ENCODE results near the gene C6orf47. TPM values are rescaled to one million over a fixed set of nuclear protein-coding genes. Genes with fewer than 3 reads are reported as not detected.

Gene C6orf47
- total RNA-seq, 2 experiments from 2014 or later: 8.8 to 9.0 TPM

GRCh38 chr6:31693535-31693934 lies 33.0 kb upstream of the C6orf47 start:
- no peak overlapping the region for H3K27ac Mint-ChIP-seq
- CTCF ChIA-PET: interaction anchor here (2.3 kb wide), 1 partner anchor 12 kb away, joined by 6 read pairs; the partner anchor contains the start of gene LY6G5C
- no peak for DNase-seq

DNA sequence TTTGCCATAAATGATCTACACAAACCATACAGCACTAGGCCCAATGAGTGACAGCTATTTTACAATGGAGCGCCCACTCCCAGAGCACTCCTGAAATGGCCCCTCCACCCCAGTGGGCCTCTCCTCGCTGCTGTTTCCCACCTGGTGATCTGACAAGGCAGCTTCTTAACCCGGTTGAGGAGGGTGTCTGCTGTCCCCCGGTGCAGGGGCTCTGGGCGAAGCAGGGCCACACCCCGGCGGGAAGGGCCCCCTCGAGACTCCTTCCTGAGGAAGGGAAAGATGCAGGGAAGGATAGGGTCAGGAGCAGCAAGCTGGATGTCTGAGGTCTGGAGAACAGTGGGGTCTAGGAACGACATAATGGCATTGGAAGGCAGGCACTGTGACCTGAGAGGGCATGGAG lies 32.3 kb upstream of the C6orf47 start:
- no peak for DNase-seq
- Mint-ChIP-seq H3K27ac (no peak overlapping the region), H3K36me3 (ENCODE audit: low read depth) (peaks cover 19% of the 10 kb centered on the region), H3K27me3 (ENCODE audit: low read depth) (no peaks in the 10 kb centered on the region), H3K4me1 (ENCODE audit: low read depth) (peaks cover 10% of the 10 kb centered on the region), H3K9me3 (no peaks in the 10 kb centered on the region), H3K4me3 (no peak overlapping the region)
- intact Hi-C loops (cut with micrococcal nuclease): no loop called here
- CTCF ChIA-PET: no interaction called here

More at GRCh38 chr6:31693535-31693934, 33.0 kb upstream of the C6orf47 start:
- Mint-ChIP-seq H3K4me3 (no peak overlapping the region), H3K27me3 (ENCODE audit: low read depth) (no peaks in the 10 kb centered on the region), H3K36me3 (ENCODE audit: low read depth) (peaks cover 20% of the 10 kb centered on the region), H3K9me3 (no peaks in the 10 kb centered on the region), H3K4me1 (ENCODE audit: low read depth) (peaks cover 12% of the 10 kb centered on the region)
- intact Hi-C loops (cut with micrococcal nuclease): no loop called here

DNA sequence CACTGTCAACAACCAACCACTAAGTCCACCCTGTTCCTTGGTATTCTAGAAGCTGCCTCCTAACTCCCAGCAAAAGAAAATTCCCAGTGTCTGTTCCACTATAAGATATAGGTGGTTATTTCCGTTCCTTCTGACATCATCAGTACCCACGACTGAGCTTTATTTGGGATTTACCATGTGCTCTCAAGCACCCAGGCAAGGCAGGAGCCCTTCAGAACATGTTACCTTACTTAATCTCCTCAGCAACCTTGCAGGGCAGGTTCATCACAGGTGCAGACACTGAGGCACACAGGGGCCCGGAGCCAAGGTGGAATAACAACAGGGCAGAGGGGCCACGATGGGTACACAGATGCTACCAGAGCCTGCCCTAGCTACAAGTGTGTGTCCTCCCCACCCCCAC lies 31.8 kb upstream of the C6orf47 start:
- no peak overlapping the region for H3K4me3 Mint-ChIP-seq
- DNase-seq: no peak
- H3K27ac Mint-ChIP-seq: no peak overlapping the region
- no peaks in the 10 kb centered on the region for H3K9me3 Mint-ChIP-seq
- H3K27me3 Mint-ChIP-seq (ENCODE audit: low read depth): no peaks in the 10 kb centered on the region
- peaks cover 5% of the 10 kb centered on the region for H3K4me1 Mint-ChIP-seq (ENCODE audit: low read depth)
- CTCF ChIA-PET: no interaction called here
- intact Hi-C loops (cut with micrococcal nuclease): no loop called here
- H3K36me3 Mint-ChIP-seq (ENCODE audit: low read depth): peaks cover 15% of the 10 kb centered on the region

- CTCF ChIA-PET: interaction anchor here (0.9 kb wide), 1 partner anchor 19 kb away, joined by 3 read pairs; no protein-coding TSS in a partner anchor
- peaks cover 13% of the 10 kb centered on the region for H3K36me3 Mint-ChIP-seq (ENCODE audit: low read depth)
- DNase-seq: no peak
- no peaks in the 10 kb centered on the region for H3K27me3 Mint-ChIP-seq (ENCODE audit: low read depth)
- H3K9me3 Mint-ChIP-seq: no peaks in the 10 kb centered on the region
- intact Hi-C loops (cut with micrococcal nuclease): no loop called here
- peaks cover 3% of the 10 kb centered on the region for H3K4me1 Mint-ChIP-seq (ENCODE audit: low read depth)
- H3K4me3 Mint-ChIP-seq: no peak overlapping the region
- no peak overlapping the region for H3K27ac Mint-ChIP-seq
These were observed 31.1 kb upstream of the C6orf47 start for GRCh38 chr6:31691564-31692108.

GRCh38 chr6:31691078-31691463 lies 30.5 kb upstream of the C6orf47 start:
- peaks cover 3% of the 10 kb centered on the region for H3K4me1 Mint-ChIP-seq (ENCODE audit: low read depth)
- H3K27me3 Mint-ChIP-seq (ENCODE audit: low read depth): no peaks in the 10 kb centered on the region
- H3K36me3 Mint-ChIP-seq (ENCODE audit: low read depth): peaks cover 10% of the 10 kb centered on the region
- no peak for DNase-seq
- CTCF ChIA-PET: interaction anchor here (0.7 to 0.9 kb wide), 3 partner anchors 13 to 30 kb away, joined by 3 to 4 read pairs (median 3); no protein-coding TSS in a partner anchor
- H3K27ac Mint-ChIP-seq: no peak overlapping the region
- H3K4me3 Mint-ChIP-seq: no peak overlapping the region
- intact Hi-C loops (cut with micrococcal nuclease): no loop called here
- no peaks in the 10 kb centered on the region for H3K9me3 Mint-ChIP-seq

DNA sequence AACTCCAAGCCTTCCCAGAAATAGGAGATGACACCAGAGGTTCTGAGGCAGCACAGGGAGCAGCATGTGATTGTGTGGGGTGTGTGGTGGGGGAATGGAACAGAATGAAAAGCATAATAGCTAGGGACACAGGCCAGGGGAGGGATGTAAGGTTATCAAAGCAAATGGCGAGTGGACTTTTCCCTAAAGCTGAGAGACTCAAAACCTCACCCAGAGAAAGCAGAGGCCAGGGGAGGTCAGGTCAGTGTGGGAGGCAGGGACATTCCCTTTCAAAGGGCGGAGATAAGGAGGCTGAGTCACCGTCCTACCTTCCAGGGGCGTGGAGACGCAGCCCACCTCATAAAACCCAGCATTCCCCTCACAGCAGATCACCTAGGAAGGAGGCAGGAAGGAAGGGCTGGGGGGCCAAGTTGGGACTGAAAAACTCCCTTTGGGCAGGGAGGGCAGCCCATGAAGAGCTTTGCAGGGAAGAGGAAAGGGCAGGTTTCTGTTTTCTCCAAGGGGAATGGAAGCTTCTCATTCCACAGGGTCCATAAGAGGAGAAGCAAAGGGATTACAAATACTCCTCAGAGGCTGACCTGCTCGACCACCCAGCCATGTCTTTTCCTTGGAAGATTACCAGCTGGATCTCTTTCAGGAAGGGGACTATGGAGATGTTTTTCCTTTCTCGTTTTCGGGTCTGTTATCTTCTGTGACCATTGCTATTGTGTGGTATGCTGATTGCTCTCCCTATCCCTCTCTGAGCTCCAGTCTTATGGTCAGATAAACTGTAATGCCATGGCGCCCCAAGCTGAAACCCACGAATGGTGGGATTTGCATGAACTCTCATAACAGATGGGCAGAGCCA lies 29.9 kb upstream of the C6orf47 start:
- CTCF ChIA-PET: interaction anchor here (0.5 to 1.9 kb wide), 4 partner anchors 10 to 217 kb away, joined by 3 to 7 read pairs (median 4); partner anchors contain the start of gene LY6G5C
- H3K27me3 Mint-ChIP-seq (ENCODE audit: low read depth): no peaks in the 10 kb centered on the region
- H3K27ac Mint-ChIP-seq: peak overlapping the region; percentile 54
- intact Hi-C loops (cut with micrococcal nuclease): no loop called here
- no peak overlapping the region for H3K4me3 Mint-ChIP-seq
- peaks cover 9% of the 10 kb centered on the region for H3K36me3 Mint-ChIP-seq (ENCODE audit: low read depth)
- no peak for DNase-seq
- peaks cover 3% of the 10 kb centered on the region for H3K4me1 Mint-ChIP-seq (ENCODE audit: low read depth)
- H3K9me3 Mint-ChIP-seq: no peaks in the 10 kb centered on the region

- Mint-ChIP-seq H3K27ac (no peak overlapping the region), H3K4me3 (no peak overlapping the region), H3K4me1 (ENCODE audit: low read depth) (peaks cover 3% of the 10 kb centered on the region), H3K27me3 (ENCODE audit: low read depth) (no peaks in the 10 kb centered on the region), H3K36me3 (ENCODE audit: low read depth) (peaks cover 9% of the 10 kb centered on the region), H3K9me3 (no peaks in the 10 kb centered on the region)
- CTCF ChIA-PET: interaction anchor here (0.5 to 1.9 kb wide), 3 partner anchors 9 to 247 kb away, joined by 4 to 7 read pairs (median 5); partner anchors contain the start of gene LY6G5C
- intact Hi-C loops (cut with micrococcal nuclease): no loop called here
- peak; percentile 33 for DNase-seq
These were observed 28.9 kb upstream of the C6orf47 start for GRCh38 chr6:31689249-31690110.

DNA sequence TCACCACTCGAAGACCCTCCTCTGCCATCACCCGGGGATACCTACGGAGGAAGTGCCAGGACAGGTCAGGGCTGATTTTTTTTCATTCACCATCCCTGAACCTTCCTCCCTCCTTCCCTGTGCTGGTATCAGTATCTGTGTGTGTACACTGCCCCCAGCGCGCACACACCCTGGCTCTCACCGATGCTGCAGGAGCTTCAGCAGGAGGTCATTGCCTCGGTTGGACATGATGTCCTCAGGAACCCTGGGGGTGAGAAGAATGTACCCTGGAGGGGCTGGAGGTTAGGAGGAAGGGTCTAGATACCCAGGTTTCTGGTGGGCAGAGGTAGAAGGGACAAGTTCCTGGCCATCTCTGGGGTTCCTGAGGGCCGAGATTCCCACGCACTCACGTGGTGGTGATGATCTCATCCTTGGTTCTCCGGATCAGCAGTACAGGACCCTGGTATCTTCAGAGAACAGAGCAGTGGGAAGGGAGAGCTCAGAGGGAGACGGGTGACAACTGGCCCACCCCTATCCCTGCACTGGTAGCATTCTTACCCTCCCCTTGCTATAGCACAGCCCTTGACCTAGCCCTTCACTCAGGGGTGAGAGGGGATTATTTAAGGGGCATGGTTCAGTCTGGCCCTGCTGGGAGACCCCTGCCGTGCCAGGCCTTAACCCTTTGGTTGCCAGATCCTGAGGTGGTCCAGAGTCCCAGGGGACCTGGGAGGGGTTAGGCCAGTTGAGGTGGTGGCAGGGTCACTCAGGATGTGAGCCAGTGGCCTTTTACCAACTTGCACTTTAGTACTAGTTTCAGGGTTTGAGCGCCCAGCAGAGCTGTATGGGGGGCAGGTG lies 27.5 kb upstream of the C6orf47 start:
- DNase-seq: no peak
- Mint-ChIP-seq H3K27ac (peak overlapping the region; percentile 11), H3K27me3 (ENCODE audit: low read depth) (no peaks in the 10 kb centered on the region), H3K4me1 (ENCODE audit: low read depth) (peaks cover 3% of the 10 kb centered on the region), H3K4me3 (no peak overlapping the region), H3K36me3 (ENCODE audit: low read depth) (peaks cover 9% of the 10 kb centered on the region), H3K9me3 (no peaks in the 10 kb centered on the region)
- intact Hi-C loops (cut with micrococcal nuclease): no loop called here
- CTCF ChIA-PET: no interaction called here

- CTCF ChIA-PET: interaction anchor here (1.0 kb wide), 1 partner anchor 41 kb away, joined by 3 read pairs; the partner anchor contains the start of gene DDAH2
- Mint-ChIP-seq H3K4me1 (ENCODE audit: low read depth) (peaks cover 3% of the 10 kb centered on the region), H3K36me3 (ENCODE audit: low read depth) (peaks cover 7% of the 10 kb centered on the region), H3K27me3 (ENCODE audit: low read depth) (no peaks in the 10 kb centered on the region), H3K9me3 (no peaks in the 10 kb centered on the region), H3K27ac (peak overlapping the region; percentile 11), H3K4me3 (no peak overlapping the region)
- no peak for DNase-seq
- intact Hi-C loops (cut with micrococcal nuclease): no loop called here
These were observed 26.7 kb upstream of the C6orf47 start for GRCh38 chr6:31687321-31687720.

DNA sequence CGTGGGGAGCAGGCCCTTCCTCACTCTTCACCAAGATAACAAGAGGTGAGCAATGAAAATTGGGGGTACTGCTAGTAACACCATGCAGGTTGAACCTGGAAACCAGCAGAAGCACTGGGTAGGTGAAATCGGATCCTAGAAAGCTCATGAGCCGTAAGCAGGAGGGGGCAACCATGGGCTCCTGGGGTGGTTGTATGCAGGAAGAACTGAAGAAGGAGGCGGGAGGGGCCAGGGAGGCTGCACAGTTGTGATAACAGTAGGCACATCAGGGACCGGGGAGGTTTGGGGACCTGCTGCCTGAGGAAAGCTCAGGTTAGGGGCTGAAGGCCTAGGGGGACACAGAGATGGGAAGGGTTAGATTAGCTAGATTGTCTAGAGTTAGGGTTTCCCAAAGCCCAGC lies 25.9 kb upstream of the C6orf47 start:
- Mint-ChIP-seq H3K27ac (no peak overlapping the region), H3K27me3 (ENCODE audit: low read depth) (no peaks in the 10 kb centered on the region), H3K4me1 (ENCODE audit: low read depth) (peaks cover 5% of the 10 kb centered on the region), H3K4me3 (no peak overlapping the region), H3K36me3 (ENCODE audit: low read depth) (peaks cover 7% of the 10 kb centered on the region), H3K9me3 (no peaks in the 10 kb centered on the region)
- intact Hi-C loops (cut with micrococcal nuclease): no loop called here
- CTCF ChIA-PET: interaction anchor here (0.6 to 1.0 kb wide), 2 partner anchors 42 to 49 kb away, joined by 3 read pairs; partner anchors contain the start of gene DDAH2
- DNase-seq: no peak

DNA sequence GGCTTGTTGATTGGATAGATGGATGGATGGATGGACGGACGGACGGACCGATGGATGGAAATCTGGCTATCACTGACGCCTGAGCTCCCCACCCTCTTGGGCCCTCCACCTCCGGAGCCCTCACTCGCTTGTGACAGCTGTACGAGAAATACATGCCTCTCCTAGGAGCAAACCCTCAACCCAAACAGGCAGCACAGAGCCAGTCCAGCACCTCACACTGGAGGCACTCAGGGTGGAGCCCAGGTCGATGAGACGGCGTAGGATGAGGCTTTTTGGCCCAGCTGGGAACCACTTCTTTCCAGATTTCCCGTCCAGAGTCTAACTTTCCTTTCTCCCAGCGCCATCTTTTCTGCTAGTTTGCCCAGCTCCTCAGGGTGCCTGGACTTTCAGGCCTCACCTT lies 23.0 kb upstream of the C6orf47 start:
- CTCF ChIA-PET: interaction anchor here (1.0 kb wide), 1 partner anchor 87 kb away, joined by 6 read pairs; no protein-coding TSS in a partner anchor
- H3K4me3 Mint-ChIP-seq: no peak overlapping the region
- intact Hi-C loops (cut with micrococcal nuclease): no loop called here
- no peaks in the 10 kb centered on the region for H3K9me3 Mint-ChIP-seq
- H3K27ac Mint-ChIP-seq: no peak overlapping the region
- DNase-seq: no peak
- no peaks in the 10 kb centered on the region for H3K27me3 Mint-ChIP-seq (ENCODE audit: low read depth)
- H3K36me3 Mint-ChIP-seq (ENCODE audit: low read depth): peaks cover 1% of the 10 kb centered on the region
- peaks cover 11% of the 10 kb centered on the region for H3K4me1 Mint-ChIP-seq (ENCODE audit: low read depth)

Measured in activated naive CD4-positive, alpha-beta T cell treated with anti-CD3 and anti-CD28 coated beads for 36 hours (primary cell).